HepG2 (cell line): ENCODE results near the gene GMPR. TPM values are rescaled to one million over a fixed set of nuclear protein-coding genes. Genes with fewer than 3 reads are reported as not detected.

Source experiments
- ATAC-seq: fragments of 200-7000 bp; cut with Tn5 transposase; 3 replicates; pipeline ENCODE4 v1.9.1; 2020; ENCODE audit warnings: mild to moderate bottlenecking, moderate library complexity
- BruUV-seq: library from RNA; stranded (reverse); fragments of 400-500 nt; replicated peaks from 2 replicates; lab custom pipeline; 2021; lab: Mats Ljungman, UMichigan
- CTCF ChIA-PET: fragments of 300-600 bp; formaldehyde crosslinking; extraction: SDS; loops from one replicate; lab custom pipeline; 2021; ENCODE audit warnings: low total read pairs, inconsistent platforms, low intra/inter-chr PET ratio; lab: Yijun Ruan, JAX
- POLR2A ChIA-PET: fragments of 350-600 bp; sonication (Branson Sonifier 250); formaldehyde crosslinking; loops from one replicate; lab custom pipeline; 2020; ENCODE audit warnings: antibody characterized with exemption, inconsistent platforms; lab: Yijun Ruan, JAX
- DNase-seq: peaks from one replicate; pipeline ENCODE4 v3.0.0-alpha.2; 2015; ENCODE audit warnings: low spot score
- FAIRE-seq: peaks from 3 replicates; lab custom pipeline; 2011; peaks lifted over from hg19 to GRCh38; lab: Jason Lieb, UNC
- H2AFZ ChIP-seq: one replicate; pipeline ENCODE4 v1.6.1; 2011; ENCODE audit warnings: low read length, inconsistent platforms
- H3K27ac ChIP-seq: fragments of 300-600 bp; 3 replicates; pipeline ENCODE4 v1.8.0; 2011; ENCODE audit warnings: mixed run types, mild to moderate bottlenecking, mixed read lengths, low read length, inconsistent platforms; ENCODE audit not compliant: insufficient read depth; ENCODE audit errors: extremely low read length
- H3K27me3 ChIP-seq, 2 experiments: fragments of 200-600 bp in 1 of 2; 2 replicates in 1 of 2; 3 replicates in 1 of 2; pipeline versions ENCODE4 v1.6.0 to v1.8.0; 2011; ENCODE audit warnings: low read length in 2 of 2, mild to moderate bottlenecking in 2 of 2, moderate library complexity in 2 of 2, inconsistent platforms in 1 of 2; ENCODE audit not compliant: insufficient read depth in 2 of 2, control insufficient read depth in 1 of 2
- H3K36me3 ChIP-seq, 2 experiments: fragments of 200-600 bp in 1 of 2; replicated peaks in 1 of 2; 2 replicates in 1 of 2; 3 replicates in 1 of 2; pipeline versions ENCODE4 v1.5.1 to v1.8.0; 2011; ENCODE audit warnings: low read length in 2 of 2, inconsistent platforms in 1 of 2; ENCODE audit not compliant: insufficient read depth in 2 of 2, control insufficient read depth in 1 of 2
- H3K4me1 ChIP-seq: 2 replicates; pipeline ENCODE4 v1.5.1; 2012; ENCODE audit warnings: low read length, inconsistent platforms; ENCODE audit not compliant: insufficient read depth
- H3K4me2 ChIP-seq: 2 replicates; pipeline ENCODE4 v1.6.0; 2011; ENCODE audit warnings: low read depth, low read length, inconsistent platforms
- H3K4me3 ChIP-seq, 3 experiments: fragments of 200-600 bp in 1 of 3; sonication (generic), shearing (Covaris generic) in 1 of 3; replicated peaks in 1 of 3; 2 replicates each; pipeline ENCODE4 v1.5.1; 2011 to 2016; ENCODE audit warnings: low read length in 3 of 3, inconsistent platforms in 2 of 3, low read depth in 2 of 3, mild to moderate bottlenecking in 2 of 3, control low read depth in 1 of 3, mixed read lengths in 1 of 3; ENCODE audit not compliant: insufficient read depth in 1 of 3
- H3K79me2 ChIP-seq: one replicate; pipeline ENCODE4 v1.6.1; 2011; ENCODE audit warnings: low read length, inconsistent platforms; ENCODE audit not compliant: insufficient read depth
- H3K9ac ChIP-seq: 2 replicates; pipeline ENCODE4 v1.6.0; 2011; ENCODE audit warnings: mild to moderate bottlenecking, low read depth, low read length, inconsistent platforms; ENCODE audit not compliant: insufficient read depth
- H3K9me3 ChIP-seq: 2 replicates; pipeline ENCODE4 v1.5.1; 2012; ENCODE audit warnings: mild to moderate bottlenecking, low read length
- H4K20me1 ChIP-seq: 2 replicates; pipeline ENCODE4 v1.6.0; 2011; ENCODE audit warnings: inconsistent platforms, mild to moderate bottlenecking, low read length, moderate library complexity; ENCODE audit not compliant: insufficient read depth
- AKAP8 ChIP-seq: sonication (generic); formaldehyde crosslinking; IDR thresholded peaks from 2 replicates; pipeline ENCODE4 v1.5.1; 2020; ENCODE audit warnings: mild to moderate bottlenecking, missing genetic modification reagents
- HNF4A ChIP-seq: sonication (generic); formaldehyde crosslinking; IDR thresholded peaks from 2 replicates; pipeline ENCODE4 v1.4.0; 2020; ENCODE audit warnings: missing genetic modification reagents
- HOXA9 ChIP-seq: sonication (generic); formaldehyde crosslinking; IDR thresholded peaks from 2 replicates; pipeline ENCODE4 v1.8.1; 2022; ENCODE audit warnings: missing genetic modification reagents, mild to moderate bottlenecking, moderate library complexity, borderline replicate concordance
- IKZF1 ChIP-seq: fragments of 450-650 bp; IDR thresholded peaks from 2 replicates; pipeline ENCODE4 v1.7.1; 2016
- MTA1 ChIP-seq: sonication (generic); formaldehyde crosslinking; IDR thresholded peaks from 2 replicates; pipeline ENCODE4 v1.4.0; 2020; ENCODE audit warnings: missing genetic modification reagents, mild to moderate bottlenecking, borderline replicate concordance
- RCOR2 ChIP-seq: IDR thresholded peaks from 2 replicates; pipeline ENCODE4 v1.6.1; 2016; ENCODE audit warnings: missing biosample characterization, missing genetic modification reagents
- ZBTB7B ChIP-seq: sonication (generic); formaldehyde crosslinking; IDR thresholded peaks from 2 replicates; pipeline ENCODE4 v1.4.0; 2020; ENCODE audit warnings: missing genetic modification reagents
- ZFP90 ChIP-seq: sonication (generic); formaldehyde crosslinking; IDR thresholded peaks from 2 replicates; pipeline ENCODE4 v1.8.0; 2022; ENCODE audit warnings: missing genetic modification reagents, mild to moderate bottlenecking, inconsistent platforms, borderline replicate concordance
- ZNF333 ChIP-seq: sonication (generic); formaldehyde crosslinking; IDR thresholded peaks from 2 replicates; pipeline ENCODE4 v1.4.0; 2020; ENCODE audit warnings: mild to moderate bottlenecking, missing genetic modification reagents, borderline replicate concordance
- ZNF792 ChIP-seq: IDR thresholded peaks from 2 replicates; pipeline ENCODE4 v1.6.1; 2016
- ZNF883 ChIP-seq: sonication (generic); formaldehyde crosslinking; IDR thresholded peaks from 2 replicates; pipeline ENCODE4 v1.5.1; 2020; ENCODE audit warnings: mild to moderate bottlenecking, missing genetic modification reagents; ENCODE audit errors: not compliant biosample characterization
- WGBS: methylation state at CpG from one replicate; pipeline ENCODE4 v1.1.6; 2017; ENCODE audit warnings: low lambda C conversion rate; 5-methylcytosine and 5-hydroxymethylcytosine counted together
- in situ Hi-C: cut with HindIII; loops from 2 replicates; pipeline ENCODE4 v1.10.0; 2017; ENCODE audit warnings: low pct_unique_long_range_greater_than_20kb; ENCODE audit not compliant: extremely low pct_ligation_motif_present
- intact Hi-C: fragments of 100-400 bp; cut with micrococcal nuclease; formaldehyde crosslinking; loops from one replicate; pipeline ENCODE4 v1.10.0; 2022; ENCODE audit not compliant: unreplicated experiment
- polyA plus RNA-seq, 8 experiments: library from polyadenylated mRNA; depleted of rRNA in 3 of 8; stranded (reverse) in 7 of 8; unstranded in 1 of 8; fragments of >200 nt; fragmentation: Illumina TruSeq in 4 of 8; extraction: Trizol in 4 of 8; gene quantifications; 2 replicates each; pipeline versions ENCODE4 v1.2.1 to v1.2.3, GENCODE V29; 2011 to 2016; ENCODE audit warnings: low read depth in 4 of 8, missing spikeins in 1 of 8, mixed read lengths in 1 of 8; ENCODE audit not compliant: insufficient read depth in 1 of 8
- total RNA-seq, 5 experiments: library from RNA; depleted of rRNA; stranded (reverse); fragments of >200 nt; fragmentation: Illumina TruSeq; extraction: Trizol; gene quantifications; 2 replicates each; pipeline ENCODE4 v1.2.3, GENCODE V29; 2016; ENCODE audit warnings: low read depth in 1 of 5
- TF ChIP-seq, protein P1 (sequence below): IDR thresholded peaks from 2 replicates; pipeline ENCODE4 v1.6.1; 2012; ENCODE audit warnings: inconsistent platforms
- TF ChIP-seq, protein P2 (sequence below): sonication (generic); formaldehyde crosslinking; IDR thresholded peaks from 2 replicates; pipeline ENCODE4 v1.4.0; 2020; ENCODE audit warnings: missing genetic modification reagents
- TF ChIP-seq, protein P3 (sequence below): sonication (generic); formaldehyde crosslinking; IDR thresholded peaks from 2 replicates; pipeline ENCODE4 v1.9.0; 2022; ENCODE audit warnings: low read depth, missing genetic modification reagents
- TF ChIP-seq, protein P4 (sequence below): sonication (generic); formaldehyde crosslinking; IDR thresholded peaks from 2 replicates; pipeline ENCODE4 v1.5.1; 2020; ENCODE audit warnings: missing genetic modification reagents, mild to moderate bottlenecking, borderline replicate concordance

GMPR gene
- total and polyA plus RNA-seq, 2 of the 13 experiments (the other 11 are each of a cell fraction or from before 2014, with no cell fraction given) = not detected

DNA sequence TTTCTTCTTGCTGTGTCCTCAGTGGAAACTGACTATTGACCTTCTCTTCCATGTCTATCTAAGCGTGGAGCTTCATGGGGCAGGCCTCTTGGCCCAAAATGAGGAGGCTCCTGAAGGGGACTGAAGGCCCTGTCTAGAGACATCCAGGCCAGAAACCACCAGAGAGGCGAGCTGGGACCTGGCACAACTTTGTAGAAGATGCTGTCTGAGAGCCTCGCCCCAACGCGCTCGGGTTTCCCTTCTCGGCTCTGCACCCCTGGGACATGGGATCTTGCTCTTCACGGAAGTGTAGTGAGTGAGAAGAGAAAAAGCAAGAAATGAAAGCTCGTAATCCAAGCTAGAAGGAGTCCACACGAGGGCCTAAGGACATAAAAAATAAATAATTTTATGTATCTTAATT lies 96.8 kb downstream of the GMPR start:
- ATAC-seq (no peak), DNase-seq (no peak), FAIRE-seq (no peak)
- no peaks in the 10 kb centered on the region; a peak in 1 of 5 replicates for H3K36me3 ChIP-seq
- POLR2A ChIA-PET = no interaction called here
- no peak overlapping the region for H3K4me2 ChIP-seq
- TF ChIP-seq, protein P1, sequence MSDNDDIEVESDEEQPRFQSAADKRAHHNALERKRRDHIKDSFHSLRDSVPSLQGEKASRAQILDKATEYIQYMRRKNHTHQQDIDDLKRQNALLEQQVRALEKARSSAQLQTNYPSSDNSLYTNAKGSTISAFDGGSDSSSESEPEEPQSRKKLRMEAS = no peak
- TF ChIP-seq ZNF792 (no peak), ZNF883 (CRISPR knock-in tag) (no peak), AKAP8 (CRISPR knock-in tag) (no peak), RCOR2 (no peak), HOXA9 (CRISPR knock-in tag) (no peak), ZFP90 (CRISPR knock-in tag) (no peak), MTA1 (CRISPR knock-in tag) (no peak), IKZF1 (no peak), ZBTB7B (CRISPR knock-in tag) (no peak), HNF4A (CRISPR knock-in tag) (no peak), ZNF333 (CRISPR knock-in tag) (no peak)
- TF ChIP-seq, protein P2, sequence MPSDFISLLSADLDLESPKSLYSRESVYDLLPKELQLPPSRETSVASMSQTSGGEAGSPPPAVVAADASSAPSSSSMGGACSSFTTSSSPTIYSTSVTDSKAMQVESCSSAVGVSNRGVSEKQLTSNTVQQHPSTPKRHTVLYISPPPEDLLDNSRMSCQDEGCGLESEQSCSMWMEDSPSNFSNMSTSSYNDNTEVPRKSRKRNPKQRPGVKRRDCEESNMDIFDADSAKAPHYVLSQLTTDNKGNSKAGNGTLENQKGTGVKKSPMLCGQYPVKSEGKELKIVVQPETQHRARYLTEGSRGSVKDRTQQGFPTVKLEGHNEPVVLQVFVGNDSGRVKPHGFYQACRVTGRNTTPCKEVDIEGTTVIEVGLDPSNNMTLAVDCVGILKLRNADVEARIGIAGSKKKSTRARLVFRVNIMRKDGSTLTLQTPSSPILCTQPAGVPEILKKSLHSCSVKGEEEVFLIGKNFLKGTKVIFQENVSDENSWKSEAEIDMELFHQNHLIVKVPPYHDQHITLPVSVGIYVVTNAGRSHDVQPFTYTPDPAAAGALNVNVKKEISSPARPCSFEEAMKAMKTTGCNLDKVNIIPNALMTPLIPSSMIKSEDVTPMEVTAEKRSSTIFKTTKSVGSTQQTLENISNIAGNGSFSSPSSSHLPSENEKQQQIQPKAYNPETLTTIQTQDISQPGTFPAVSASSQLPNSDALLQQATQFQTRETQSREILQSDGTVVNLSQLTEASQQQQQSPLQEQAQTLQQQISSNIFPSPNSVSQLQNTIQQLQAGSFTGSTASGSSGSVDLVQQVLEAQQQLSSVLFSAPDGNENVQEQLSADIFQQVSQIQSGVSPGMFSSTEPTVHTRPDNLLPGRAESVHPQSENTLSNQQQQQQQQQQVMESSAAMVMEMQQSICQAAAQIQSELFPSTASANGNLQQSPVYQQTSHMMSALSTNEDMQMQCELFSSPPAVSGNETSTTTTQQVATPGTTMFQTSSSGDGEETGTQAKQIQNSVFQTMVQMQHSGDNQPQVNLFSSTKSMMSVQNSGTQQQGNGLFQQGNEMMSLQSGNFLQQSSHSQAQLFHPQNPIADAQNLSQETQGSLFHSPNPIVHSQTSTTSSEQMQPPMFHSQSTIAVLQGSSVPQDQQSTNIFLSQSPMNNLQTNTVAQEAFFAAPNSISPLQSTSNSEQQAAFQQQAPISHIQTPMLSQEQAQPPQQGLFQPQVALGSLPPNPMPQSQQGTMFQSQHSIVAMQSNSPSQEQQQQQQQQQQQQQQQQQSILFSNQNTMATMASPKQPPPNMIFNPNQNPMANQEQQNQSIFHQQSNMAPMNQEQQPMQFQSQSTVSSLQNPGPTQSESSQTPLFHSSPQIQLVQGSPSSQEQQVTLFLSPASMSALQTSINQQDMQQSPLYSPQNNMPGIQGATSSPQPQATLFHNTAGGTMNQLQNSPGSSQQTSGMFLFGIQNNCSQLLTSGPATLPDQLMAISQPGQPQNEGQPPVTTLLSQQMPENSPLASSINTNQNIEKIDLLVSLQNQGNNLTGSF = no peak
- TF ChIP-seq, protein P3, sequence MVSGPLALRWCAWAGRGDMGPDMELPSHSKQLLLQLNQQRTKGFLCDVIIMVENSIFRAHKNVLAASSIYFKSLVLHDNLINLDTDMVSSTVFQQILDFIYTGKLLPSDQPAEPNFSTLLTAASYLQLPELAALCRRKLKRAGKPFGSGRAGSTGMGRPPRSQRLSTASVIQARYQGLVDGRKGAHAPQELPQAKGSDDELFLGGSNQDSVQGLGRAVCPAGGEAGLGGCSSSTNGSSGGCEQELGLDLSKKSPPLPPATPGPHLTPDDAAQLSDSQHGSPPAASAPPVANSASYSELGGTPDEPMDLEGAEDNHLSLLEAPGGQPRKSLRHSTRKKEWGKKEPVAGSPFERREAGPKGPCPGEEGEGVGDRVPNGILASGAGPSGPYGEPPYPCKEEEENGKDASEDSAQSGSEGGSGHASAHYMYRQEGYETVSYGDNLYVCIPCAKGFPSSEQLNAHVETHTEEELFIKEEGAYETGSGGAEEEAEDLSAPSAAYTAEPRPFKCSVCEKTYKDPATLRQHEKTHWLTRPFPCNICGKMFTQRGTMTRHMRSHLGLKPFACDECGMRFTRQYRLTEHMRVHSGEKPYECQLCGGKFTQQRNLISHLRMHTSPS (CRISPR knock-in tag) = no peak
- TF ChIP-seq, protein P4, sequence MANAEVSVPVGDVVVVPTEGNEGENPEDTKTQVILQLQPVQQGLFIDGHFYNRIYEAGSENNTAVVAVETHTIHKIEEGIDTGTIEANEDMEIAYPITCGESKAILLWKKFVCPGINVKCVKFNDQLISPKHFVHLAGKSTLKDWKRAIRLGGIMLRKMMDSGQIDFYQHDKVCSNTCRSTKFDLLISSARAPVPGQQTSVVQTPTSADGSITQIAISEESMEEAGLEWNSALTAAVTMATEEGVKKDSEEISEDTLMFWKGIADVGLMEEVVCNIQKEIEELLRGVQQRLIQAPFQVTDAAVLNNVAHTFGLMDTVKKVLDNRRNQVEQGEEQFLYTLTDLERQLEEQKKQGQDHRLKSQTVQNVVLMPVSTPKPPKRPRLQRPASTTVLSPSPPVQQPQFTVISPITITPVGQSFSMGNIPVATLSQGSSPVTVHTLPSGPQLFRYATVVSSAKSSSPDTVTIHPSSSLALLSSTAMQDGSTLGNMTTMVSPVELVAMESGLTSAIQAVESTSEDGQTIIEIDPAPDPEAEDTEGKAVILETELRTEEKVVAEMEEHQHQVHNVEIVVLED (CRISPR knock-in tag) = no peak
- H3K9me3 ChIP-seq = no peaks in the 10 kb centered on the region
- CTCF ChIA-PET = no interaction called here
- H3K4me1 ChIP-seq = peaks cover 7% of the 10 kb centered on the region
- no peaks in the 10 kb centered on the region for H3K79me2 ChIP-seq
- BruUV-seq = no TSS peak
- H4K20me1 ChIP-seq = peaks cover 7% of the 10 kb centered on the region; the same call in 1 of the 2 replicates
- intact Hi-C loops = loop anchor here (10.0 kb wide), 1 partner anchor 160 kb away; no protein-coding TSS in a partner anchor
- H3K27me3 ChIP-seq = no peaks in the 10 kb centered on the region
- in situ Hi-C loops = loop anchor here (25.0 kb wide), 1 partner anchor 627 kb away; no protein-coding TSS in a partner anchor
- H2AFZ ChIP-seq = no peak overlapping the region
- H3K4me3 ChIP-seq = no peak overlapping the region
- WGBS = 96% methylated on average over 10 of the region's 10 CpGs
- H3K9ac ChIP-seq = no peak overlapping the region
- no peak overlapping the region for H3K27ac ChIP-seq
